K562 (cell line): ENCODE data around the gene AMZ1. TPM values are rescaled to one million over a fixed set of nuclear protein-coding genes. Genes with fewer than 3 reads are reported as not detected.

Experiments
- ATAC-seq: fragments of 200-7000 bp; cut with Tn5 transposase; 3 replicates; pipeline ENCODE4 v1.9.1; 2020; ENCODE audit warnings: moderate library complexity
- BruUV-seq: library from RNA; stranded (reverse); fragments of 400-500 nt; replicated peaks from 2 replicates; lab custom pipeline; 2021; lab: Mats Ljungman, UMichigan
- CTCF ChIA-PET: fragments of 300-600 bp; formaldehyde crosslinking; extraction: SDS; loops from one replicate; lab custom pipeline; 2021; ENCODE audit warnings: low intra/inter-chr PET ratio; lab: Yijun Ruan, JAX
- POLR2A ChIA-PET: fragments of 300-600, 350-650 bp; sonication (Branson Sonifier 250); formaldehyde crosslinking; extraction: SDS; loops from one replicate; lab custom pipeline; 2021; ENCODE audit warnings: antibody characterized with exemption, inconsistent platforms; lab: Yijun Ruan, JAX
- DNase-seq, 4 experiments: peaks; one replicate each; pipeline versions ENCODE4 v3.0.0 to v3.0.0-alpha.2; 2011 to 2018; ENCODE audit warnings: low spot score in 3 of 4, mixed read lengths in 3 of 4; ENCODE audit errors: extremely low read depth in 1 of 4
- FAIRE-seq: peaks from 2 replicates; lab custom pipeline; 2011; peaks lifted over from hg19 to GRCh38; lab: Jason Lieb, UNC
- H2AFZ ChIP-seq: 2 replicates; pipeline ENCODE4 v1.6.0; 2011; ENCODE audit warnings: low read depth, low read length, control low read depth, inconsistent platforms
- H3K27ac ChIP-seq: fragments of 200-600 bp; 3 replicates; pipeline ENCODE4 v1.8.0; 2011; ENCODE audit warnings: low read depth, mild to moderate bottlenecking, control low read depth, inconsistent platforms, low read length, moderate library complexity, mixed read lengths; ENCODE audit errors: extremely low read depth
- H3K27me3 ChIP-seq, 2 experiments: fragments of 300-600 bp in 1 of 2; 2 replicates in 1 of 2; 3 replicates in 1 of 2; pipeline versions ENCODE4 v1.6.0 to v1.8.0; 2011; ENCODE audit warnings: inconsistent platforms in 2 of 2, low read length in 2 of 2, mild to moderate bottlenecking in 1 of 2, mixed read lengths in 1 of 2, moderate library complexity in 1 of 2; ENCODE audit not compliant: control insufficient read depth in 2 of 2, insufficient read depth in 2 of 2
- H3K36me3 ChIP-seq: fragments of 300-600 bp; 3 replicates; pipeline ENCODE4 v1.8.0; 2011; ENCODE audit warnings: mild to moderate bottlenecking, low read length, inconsistent platforms; ENCODE audit not compliant: control insufficient read depth, insufficient read depth
- H3K4me1 ChIP-seq, 2 experiments: fragments of 200-600 bp in 1 of 2; replicated peaks in 1 of 2; 2 replicates in 1 of 2; 3 replicates in 1 of 2; pipeline versions ENCODE4 v1.5.1 to v1.8.0; 2011; ENCODE audit warnings: inconsistent platforms in 2 of 2, low read length in 2 of 2, mild to moderate bottlenecking in 1 of 2, mixed read lengths in 1 of 2, moderate library complexity in 1 of 2; ENCODE audit not compliant: control insufficient read depth in 2 of 2, insufficient read depth in 2 of 2
- H3K4me2 ChIP-seq: 2 replicates; pipeline ENCODE4 v1.6.1; 2011; ENCODE audit warnings: low read length, control low read depth, inconsistent platforms, mixed read lengths; ENCODE audit not compliant: insufficient read depth
- H3K4me3 ChIP-seq: fragments of 200-600 bp; sonication (generic), shearing (Covaris generic); 2 replicates; pipeline ENCODE4 v1.5.1; 2016; ENCODE audit warnings: control low read depth, inconsistent platforms
- H3K79me2 ChIP-seq: fragments of 200-600 bp; 3 replicates; pipeline ENCODE4 v1.8.0; 2011; ENCODE audit warnings: low read length, inconsistent platforms; ENCODE audit not compliant: control insufficient read depth, insufficient read depth
- H3K9ac ChIP-seq, 2 experiments: 2 replicates each; pipeline versions ENCODE4 v1.6.0 to v1.6.1; 2011; ENCODE audit warnings: low read depth in 2 of 2, low read length in 2 of 2, control low read depth in 1 of 2, inconsistent platforms in 1 of 2, mild to moderate bottlenecking in 1 of 2, mixed read lengths in 1 of 2; ENCODE audit not compliant: insufficient read depth in 1 of 2
- H3K9me1 ChIP-seq: one replicate; pipeline ENCODE4 v1.6.0; 2011; ENCODE audit warnings: inconsistent platforms, mild to moderate bottlenecking, low read length, moderate library complexity; ENCODE audit not compliant: control insufficient read depth, insufficient read depth
- H3K9me3 ChIP-seq: replicated peaks from 2 replicates; pipeline ENCODE4 v1.5.1; 2011; ENCODE audit warnings: low read depth, low read length, inconsistent platforms; ENCODE audit not compliant: control insufficient read depth, insufficient read depth
- H4K20me1 ChIP-seq: replicated peaks from 2 replicates; pipeline ENCODE4 v1.6.1; 2011; ENCODE audit warnings: low read length, inconsistent platforms, mixed read lengths; ENCODE audit not compliant: control insufficient read depth, insufficient read depth
- BCOR ChIP-seq: fragments of 450-650 bp; IDR thresholded peaks from 2 replicates; pipeline ENCODE4 v1.6.1; 2016
- BDP1 ChIP-seq: IDR thresholded peaks from 3 replicates; pipeline ENCODE4 v1.6.1; 2011; ENCODE audit not compliant: insufficient read length, insufficient read depth
- CEBPB ChIP-seq: fragments of 450-650 bp; IDR thresholded peaks from 2 replicates; pipeline ENCODE4 v1.6.1; 2016; ENCODE audit warnings: missing genetic modification characterization, missing compliant biosample characterization
- CREM ChIP-seq: IDR thresholded peaks from 2 replicates; pipeline ENCODE4 v1.6.1; 2014; ENCODE audit warnings: antibody characterized with exemption, low read depth
- CTBP1 ChIP-seq: fragments of 450-650 bp; IDR thresholded peaks from 2 replicates; pipeline ENCODE4 v1.6.1; 2016; ENCODE audit warnings: borderline replicate concordance
- CTCFL ChIP-seq: IDR thresholded peaks from 2 replicates; pipeline ENCODE4 v1.6.1; 2011; ENCODE audit warnings: borderline replicate concordance, low read depth, mild to moderate bottlenecking, moderate library complexity, low read length; ENCODE audit not compliant: insufficient read depth, poor library complexity, severe bottlenecking
- DACH1 ChIP-seq: fragments of 450-650 bp; IDR thresholded peaks from 2 replicates; pipeline ENCODE4 v1.6.1; 2018; ENCODE audit not compliant: partially characterized antibody
- KDM1A ChIP-seq, 2 experiments: fragments of 450-650 bp; IDR thresholded peaks; 2 replicates each; pipeline ENCODE4 v1.6.1; 2016; ENCODE audit warnings: mild to moderate bottlenecking in 2 of 2
- POLR3A ChIP-seq: IDR thresholded peaks from 2 replicates; pipeline ENCODE4 v1.6.1; 2011; ENCODE audit warnings: borderline replicate concordance, mild to moderate bottlenecking, moderate library complexity; ENCODE audit not compliant: insufficient read length, insufficient read depth; ENCODE audit errors: extremely low read depth
- RAD21 ChIP-seq, 2 experiments: fragments of 250-450 bp in 1 of 2; fragments of 450-650 bp in 1 of 2; sonication (Bioruptor Pico) in 1 of 2; formaldehyde crosslinking in 1 of 2; IDR thresholded peaks in 1 of 2; conservative IDR thresholded peaks in 1 of 2; 2 replicates each; pipeline versions ENCODE4 v1.4.0 to v1.8.0; 2020 to 2022; ENCODE audit warnings: mild to moderate bottlenecking in 2 of 2, moderate library complexity in 1 of 2
- RBFOX2 ChIP-seq: fragments of 200-400 bp; formaldehyde crosslinking; IDR thresholded peaks from 2 replicates; pipeline ENCODE4 v1.6.1; 2017; ENCODE audit warnings: low read depth, mild to moderate bottlenecking, low read length, moderate library complexity
- ZNF395 ChIP-seq: fragments of 200-800 bp; sonication (Bioruptor generic); IDR thresholded peaks from 2 replicates; pipeline ENCODE4 v1.6.1; 2017; ENCODE audit warnings: missing genetic modification characterization, missing compliant biosample characterization
- ZNF444 ChIP-seq: fragments of 250-450 bp; sonication (Bioruptor Pico); IDR thresholded peaks from 2 replicates; pipeline ENCODE4 v1.4.0; 2020; ENCODE audit warnings: mild to moderate bottlenecking, moderate library complexity
- WGBS: fragments of 100-300 bp; shearing (Covaris generic); methylation state at CpG from one replicate; pipeline ENCODE4 v1.1.6; 2016; ENCODE audit warnings: low coverage, mixed read lengths; ENCODE audit not compliant: insufficient coverage; ENCODE audit errors: missing lambda C conversion rate; 5-methylcytosine and 5-hydroxymethylcytosine counted together
- in situ Hi-C: fragments of 300-500 bp; cut with MboI; formaldehyde crosslinking; loops from 4 replicates; pipeline ENCODE4 v1.15.0; 2018; ENCODE audit warnings: inconsistent platforms, mixed read lengths
- intact Hi-C: fragments of 100-400 bp; cut with micrococcal nuclease; formaldehyde crosslinking; loops from 2 replicates; pipeline ENCODE4 v1.14.2; 2022
- polyA plus RNA-seq, 8 experiments: library from polyadenylated mRNA; depleted of rRNA in 4 of 8; stranded (reverse) in 5 of 8; unstranded in 3 of 8; fragments of >200 nt; fragmentation: Nextera tagmentation in 2 of 8; fragmentation: Illumina TruSeq in 1 of 8; extraction: Ambion mirVana in 2 of 8; extraction: Trizol in 1 of 8; gene quantifications; 2 replicates each; pipeline versions ENCODE4 v1.2.1 to v1.2.3, GENCODE V29; 2011 to 2014; ENCODE audit warnings: inconsistent platforms in 1 of 8, missing spikeins in 1 of 8
- total RNA-seq, 7 experiments: library from RNA; depleted of rRNA in 6 of 7; stranded (reverse); fragments of >200 nt in 6 of 7; fragmentation: Illumina TruSeq in 2 of 7; extraction: Trizol in 2 of 7; gene quantifications; 2 replicates each; pipeline versions ENCODE4 v1.2.1 to v1.2.3, GENCODE V29; 2011 to 2021; ENCODE audit warnings: low replicate concordance in 1 of 7

Gene AMZ1
- total and polyA plus RNA-seq, 9 of the 15 experiments (the other 6 are each of a cell fraction or from before 2014, with no cell fraction given) = not detected

GRCh38 chr7:2643386-2644219 is 44.4 kb upstream of the AMZ1 start:
- no peaks in the 10 kb centered on the region for H3K79me2 ChIP-seq
- H3K4me1 ChIP-seq = peaks cover 6 to 87% of the 10 kb centered on the region in 2 experiments; a peak in 2 of 5 replicates
- in situ Hi-C loops (no loop called here), intact Hi-C loops (no loop called here)
- H3K9me3 ChIP-seq = no peaks in the 10 kb centered on the region
- DNase-seq (peak in 1 of 4 experiments; percentile 49), FAIRE-seq (no peak), ATAC-seq (peak; percentile 46)
- no peak overlapping the region for H3K4me3 ChIP-seq
- peak overlapping the region; percentile 5; the same call in 1 of the 2 replicates for H3K4me2 ChIP-seq
- no peak overlapping the region for H3K27ac ChIP-seq
- 26% methylated on average over 24 of the region's 29 CpGs for WGBS
- 0 out of 2 replicates have a peak, but pooled peaks cover 5% of the 10 kb centered on the region for H4K20me1 ChIP-seq
- H3K9ac ChIP-seq = peak overlapping the region in 1 of 2 experiments; percentile 71; a peak in 2 of 4 replicates
- ChIA-PET POLR2A (interaction anchor here (0.6 to 1.1 kb wide), 2 partner anchors 10 to 72 kb away, joined by 3 read pairs; no protein-coding TSS in a partner anchor), CTCF (no interaction called here)
- no TSS peak for BruUV-seq
- H3K36me3 ChIP-seq = no peaks in the 10 kb centered on the region
- no peak overlapping the region for H2AFZ ChIP-seq
- H3K9me1 ChIP-seq = no peaks in the 10 kb centered on the region
- no peaks in the 10 kb centered on the region for H3K27me3 ChIP-seq
- TF ChIP-seq CTCFL (peak; percentile 87), ZNF444 (CRISPR knock-in tag) (no peak), POLR3A (no peak), RAD21 (CRISPR knock-in tag; conservative IDR thresholded peaks at IDR 0.05 in 1 of 2, IDR thresholded peaks at IDR 0.05 in 1 of 2) (peak in 1 of 2 experiments; percentile 33; a peak in 2 of 4 replicates), BCOR (peak; percentile 52; the same call in 1 of the 2 replicates), RBFOX2 (0 out of 2 replicates have a peak, but pooled peaks have one; percentile 27), CTBP1 (peak; percentile 56; the same call in 1 of the 2 replicates), CREM (peak; percentile 39; the same call in 1 of the 2 replicates), CEBPB (tag) (no peak), KDM1A (IDR thresholded peaks at IDR 0.05) (0 out of 4 replicates have a peak, but pooled peaks of 1 of the 2 experiments have one; percentile 16), BDP1 (no peak), DACH1 (no peak), ZNF395 (CRISPR knock-in tag) (no peak)
